Endothelial cell of umbilical vein (primary cell): ENCODE data around the gene MTARC1. TPM values are rescaled to one million over a fixed set of nuclear protein-coding genes. Genes with fewer than 3 reads are reported as not detected.

Experiments
- BruUV-seq: library from RNA; stranded (reverse); fragments of 400-500 nt; replicated peaks from 2 replicates; lab custom pipeline; 2021; lab: Mats Ljungman, UMichigan
- CTCF ChIA-PET: fragments of 300-600, 350-600 bp; sonication (Branson Sonifier 250); formaldehyde crosslinking; loops from one replicate; lab custom pipeline; 2021; ENCODE audit warnings: antibody characterized with exemption, inconsistent platforms; lab: Charles Lee
- POLR2A ChIA-PET: fragments of 300-600, 350-600 bp; sonication (Branson Sonifier 250); formaldehyde crosslinking; loops from one replicate; lab custom pipeline; 2021; ENCODE audit warnings: antibody characterized with exemption, inconsistent platforms; lab: Charles Lee
- DNase-seq: peaks from one replicate; pipeline ENCODE4 v3.0.0-alpha.2; 2011; ENCODE audit warnings: low read depth, low spot score
- FAIRE-seq: peaks from 2 replicates; lab custom pipeline; 2011; peaks lifted over from hg19 to GRCh38; lab: Jason Lieb, UNC
- H2AFZ ChIP-seq: 2 replicates; pipeline ENCODE4 v1.6.0; 2012; ENCODE audit warnings: low read depth, low read length, control low read depth, inconsistent platforms
- H3K27ac ChIP-seq: 2 replicates; pipeline ENCODE4 v1.5.1; 2011; ENCODE audit warnings: low read depth, mild to moderate bottlenecking, control low read depth, low read length, moderate library complexity; ENCODE audit not compliant: insufficient read depth
- H3K27me3 ChIP-seq, 2 experiments: 2 replicates each; pipeline versions ENCODE4 v1.6.0 to v1.6.1; 2011; ENCODE audit warnings: low read length in 2 of 2, mixed read lengths in 1 of 2; ENCODE audit not compliant: control insufficient read depth in 2 of 2, insufficient read depth in 2 of 2
- H3K36me3 ChIP-seq, 2 experiments: 2 replicates in 1 of 2; 3 replicates in 1 of 2; pipeline ENCODE4 v1.5.1; 2011; ENCODE audit warnings: low read length in 2 of 2, mild to moderate bottlenecking in 1 of 2, moderate library complexity in 1 of 2; ENCODE audit not compliant: control insufficient read depth in 2 of 2, insufficient read depth in 2 of 2; ENCODE audit errors: extremely low read depth in 1 of 2
- H3K4me1 ChIP-seq: 3 replicates; pipeline ENCODE4 v1.5.1; 2011; ENCODE audit warnings: mild to moderate bottlenecking, low read length; ENCODE audit not compliant: control insufficient read depth, insufficient read depth; ENCODE audit errors: extremely low read depth
- H3K4me2 ChIP-seq: 2 replicates; pipeline ENCODE4 v1.6.1; 2011; ENCODE audit warnings: low read length, control low read depth, mixed read lengths; ENCODE audit not compliant: insufficient read depth
- H3K4me3 ChIP-seq, 3 experiments: fragments of 200-600 bp in 1 of 3; sonication (generic), shearing (Covaris generic) in 1 of 3; replicated peaks in 1 of 3; 2 replicates each; pipeline ENCODE4 v1.5.1; 2011 to 2016; ENCODE audit warnings: control low read depth in 3 of 3, low read length in 3 of 3, mild to moderate bottlenecking in 2 of 3, inconsistent platforms in 1 of 3, low read depth in 1 of 3, moderate library complexity in 1 of 3; ENCODE audit not compliant: insufficient read depth in 1 of 3
- H3K79me2 ChIP-seq: 2 replicates; pipeline ENCODE4 v1.6.0; 2012; ENCODE audit warnings: low read length, inconsistent platforms; ENCODE audit not compliant: control insufficient read depth, insufficient read depth
- H3K9ac ChIP-seq: replicated peaks from 2 replicates; pipeline ENCODE3; 2011; ENCODE audit warnings: low read length, control low read depth; ENCODE audit not compliant: insufficient read depth; ENCODE audit errors: extremely low read depth
- H3K9me1 ChIP-seq: replicated peaks from 3 replicates; pipeline ENCODE4 v1.6.0; 2011; ENCODE audit warnings: mild to moderate bottlenecking, low read length; ENCODE audit not compliant: control insufficient read depth, insufficient read depth; ENCODE audit errors: extremely low read depth
- H3K9me3 ChIP-seq: replicated peaks from 2 replicates; pipeline ENCODE4 v1.5.1; 2012; ENCODE audit warnings: low read length, inconsistent platforms; ENCODE audit not compliant: control insufficient read depth, insufficient read depth
- H4K20me1 ChIP-seq: replicated peaks from 2 replicates; pipeline ENCODE3; 2011; ENCODE audit warnings: mild to moderate bottlenecking, low read length; ENCODE audit not compliant: control insufficient read depth, insufficient read depth; ENCODE audit errors: extremely low read depth
- CTCF ChIP-seq, 2 donors: IDR thresholded peaks; 1 replicate in 1 of 2; 2 replicates in 1 of 2; pipeline ENCODE4 v1.5.1; 2011; ENCODE audit warnings: low read length in 2 of 2, mild to moderate bottlenecking in 2 of 2, moderate library complexity in 2 of 2, control low read depth in 1 of 2, inconsistent platforms in 1 of 2, low read depth in 1 of 2; ENCODE audit not compliant: insufficient read depth in 1 of 2; ENCODE audit errors: extremely low read depth in 1 of 2
- FOS ChIP-seq: IDR thresholded peaks from 2 replicates; pipeline ENCODE4 v1.6.1; 2011; ENCODE audit warnings: mild to moderate bottlenecking, low read length, moderate library complexity, borderline replicate concordance; ENCODE audit not compliant: insufficient read depth
- JUN ChIP-seq: IDR thresholded peaks from 2 replicates; pipeline ENCODE4 v1.6.1; 2011; ENCODE audit warnings: borderline replicate concordance, low read depth; ENCODE audit not compliant: insufficient read length, insufficient read depth
- POLR2AphosphoS5 ChIP-seq: IDR thresholded peaks from 2 replicates; pipeline ENCODE4 v1.6.1; 2012; ENCODE audit warnings: low read depth, mild to moderate bottlenecking, control low read depth, low read length, moderate library complexity; ENCODE audit not compliant: insufficient read depth
- dilution Hi-C: fragments of 300-500 bp; cut with MboI; formaldehyde crosslinking; loops from one replicate; pipeline ENCODE4 v1.15.0; 2019; ENCODE audit warnings: low sequenced_read_pairs; ENCODE audit not compliant: extremely low pct_ligation_motif_present
- intact Hi-C: fragments of 100-400 bp; cut with micrococcal nuclease; formaldehyde crosslinking; loops from one replicate; pipeline ENCODE4 v1.10.0; 2022
- polyA plus RNA-seq, 4 experiments: library from polyadenylated mRNA; depleted of rRNA in 3 of 4; stranded (reverse) in 3 of 4; unstranded in 1 of 4; fragments of >200 nt; gene quantifications; 2 replicates each; pipeline versions ENCODE4 v1.2.1 to v1.2.3, GENCODE V29; 2011 to 2012; ENCODE audit warnings: missing spikeins in 1 of 4
- total RNA-seq: library from RNA; stranded (reverse); gene quantifications from 2 replicates; pipeline ENCODE4 v1.2.3, GENCODE V29; 2021

MTARC1 gene
- total and polyA plus RNA-seq, 2 donors (not counting 3 experiments of a cell fraction or from before 2014, with no cell fraction given), result 0.43 to 3.5 TPM

- Histone ChIP-seq H3K36me3 (peaks cover 0 to 5% of the 10 kb centered on the region in 2 experiments), H3K27me3 (no peaks in the 10 kb centered on the region), H3K9me3 (no peaks in the 10 kb centered on the region), H4K20me1 (no peaks in the 10 kb centered on the region), H3K4me2 (no peak overlapping the region), H2AFZ (no peak overlapping the region), H3K9ac (no peak overlapping the region), H3K4me3 (no peak overlapping the region), H3K4me1 (no peaks in the 10 kb centered on the region), H3K27ac (no peak overlapping the region), H3K79me2 (no peaks in the 10 kb centered on the region), H3K9me1 (no peaks in the 10 kb centered on the region)
- CTCF ChIA-PET, result interaction anchor here (1.4 to 4.0 kb wide), 2 partner anchors 11 to 12 kb away, joined by 4 to 21 read pairs; no protein-coding TSS in a partner anchor
- no TSS peak for BruUV-seq
- no peak for DNase-seq
- dilution Hi-C loops, result no loop called here
- TF ChIP-seq FOS, result no peak
- no peak for TF ChIP-seq CTCF (IDR thresholded peaks at IDR 0.05; ENCODE audit: extremely low read depth in 1 of 2, insufficient read depth in 1 of 2, low read depth in 1 of 2, low read length in 2 of 2)
- TF ChIP-seq POLR2AphosphoS5, result no peak
- no peak for TF ChIP-seq JUN
- intact Hi-C loops, result no loop called here
- POLR2A ChIA-PET, result no interaction called here
- no peak for FAIRE-seq
Observed at GRCh38 chr1:220764757-220765156, 22.0 kb upstream of the MTARC1 start.
